A673 (cell line): ENCODE measurements around the gene ADAM10. TPM values are rescaled to one million over a fixed set of nuclear protein-coding genes. Genes with fewer than 3 reads are reported as not detected.

Source experiments
- BruUV-seq: library from RNA; stranded (reverse); fragments of 400-500 nt; replicated peaks from 2 replicates; lab custom pipeline; 2021; lab: Mats Ljungman, UMichigan
- CTCF ChIA-PET: fragments of 300-600 bp; sonication (Branson Sonifier 250); formaldehyde crosslinking; loops from one replicate; lab custom pipeline; 2022; ENCODE audit warnings: antibody characterized with exemption; lab: Charles Lee
- POLR2A ChIA-PET: fragments of 300-600 bp; sonication (Branson Sonifier 250); formaldehyde crosslinking; loops from one replicate; lab custom pipeline; 2022; ENCODE audit warnings: antibody characterized with exemption; ENCODE audit not compliant: low non-redundant PET; lab: Charles Lee
- DNase-seq: peaks from one replicate; pipeline ENCODE4 v3.0.0-alpha.2; 2015; ENCODE audit warnings: low spot score
- H3K27ac ChIP-seq: fragments of 200-600 bp; sonication (generic); 2 replicates; pipeline ENCODE4 v1.5.1; 2016; ENCODE audit warnings: mixed run types, low read depth, mild to moderate bottlenecking, mixed read lengths, antibody characterized with exemption, low read length; ENCODE audit not compliant: poor library complexity, severe bottlenecking
- H3K27me3 ChIP-seq: fragments of 200-600 bp; sonication (generic); replicated peaks from 2 replicates; pipeline ENCODE4 v1.6.1; 2017; ENCODE audit warnings: mixed run types, low read depth, mild to moderate bottlenecking, mixed read lengths, antibody characterized with exemption, low read length; ENCODE audit not compliant: insufficient read depth, poor library complexity
- H3K36me3 ChIP-seq: fragments of 200-600 bp; sonication (generic); 2 replicates; pipeline ENCODE4 v1.6.1; 2016; ENCODE audit warnings: mixed run types, mild to moderate bottlenecking, mixed read lengths, antibody characterized with exemption, low read length; ENCODE audit not compliant: insufficient read depth, poor library complexity, severe bottlenecking
- H3K4me1 ChIP-seq: fragments of 200-600 bp; sonication (generic); 2 replicates; pipeline ENCODE4 v1.6.1; 2017; ENCODE audit warnings: mixed run types, mild to moderate bottlenecking, mixed read lengths, antibody characterized with exemption, low read length; ENCODE audit not compliant: insufficient read depth, poor library complexity, severe bottlenecking
- H3K4me3 ChIP-seq: fragments of 200-600 bp; sonication (generic); 2 replicates; pipeline ENCODE4 v1.5.1; 2016; ENCODE audit warnings: low read depth, mixed run types, mild to moderate bottlenecking, mixed read lengths, low read length; ENCODE audit not compliant: poor library complexity, severe bottlenecking
- H3K9me3 ChIP-seq: fragments of 200-600 bp; sonication (generic); 2 replicates; pipeline ENCODE4 v1.6.1; 2016; ENCODE audit warnings: mixed run types, low read depth, mild to moderate bottlenecking, mixed read lengths, antibody characterized with exemption, low read length; ENCODE audit not compliant: poor library complexity, severe bottlenecking
- EZH2 ChIP-seq: fragments of 200-600 bp; sonication (generic); IDR thresholded peaks from 2 replicates; pipeline ENCODE4 v1.6.1; 2017; ENCODE audit warnings: borderline replicate concordance, low read depth, mild to moderate bottlenecking, mixed read lengths, antibody characterized with exemption, low read length; ENCODE audit not compliant: poor library complexity, severe bottlenecking
- intact Hi-C: fragments of 100-400 bp; cut with micrococcal nuclease; formaldehyde crosslinking; loops from one replicate; pipeline ENCODE4 v1.10.0; 2022; ENCODE audit not compliant: unreplicated experiment
- total RNA-seq: library from RNA; stranded (reverse); gene quantifications from 2 replicates; pipeline ENCODE4 v1.2.3, GENCODE V29; 2021
- TF ChIP-seq, protein P1 (sequence below): fragments of 300-800, 200-600 bp; sonication (generic); conservative IDR thresholded peaks from 2 replicates; pipeline ENCODE4 v1.5.1; 2017; ENCODE audit warnings: low read depth, mild to moderate bottlenecking, antibody characterized with exemption, low read length, moderate library complexity, mixed read lengths

ADAM10 gene
- total RNA-seq, 1 experiment from 2014 or later: 130 TPM

DNA sequence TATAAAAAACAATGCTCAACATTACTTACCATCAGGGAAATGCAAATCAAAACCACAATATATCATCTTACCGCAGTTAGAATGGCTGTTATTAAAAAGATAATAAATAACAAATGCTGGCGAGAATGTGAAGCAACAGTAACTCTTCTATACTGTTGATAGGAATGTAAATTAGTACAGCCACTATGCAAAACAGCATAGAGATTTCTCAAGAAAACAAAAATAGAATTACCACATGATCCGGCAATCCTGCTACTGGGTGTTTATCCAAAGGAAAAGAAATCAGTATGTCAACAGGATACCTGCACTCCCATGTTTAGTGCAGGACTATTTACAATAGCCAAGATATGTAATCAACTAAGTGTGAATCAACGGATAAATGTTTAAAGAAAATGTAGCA is 48.1 kb downstream of the ADAM10 start:
- no TSS peak for BruUV-seq
- no peaks in the 10 kb centered on the region for H3K27me3 ChIP-seq
- peaks cover 8% of the 10 kb centered on the region for H3K4me1 ChIP-seq
- DNase-seq: no peak
- H3K4me3 ChIP-seq: no peak overlapping the region
- ChIA-PET POLR2A (no interaction called here), CTCF (no interaction called here)
- peaks cover 22% of the 10 kb centered on the region for H3K9me3 ChIP-seq
- peaks cover 10% of the 10 kb centered on the region for H3K36me3 ChIP-seq
- TF ChIP-seq EZH2: no peak
- TF ChIP-seq, protein P1, sequence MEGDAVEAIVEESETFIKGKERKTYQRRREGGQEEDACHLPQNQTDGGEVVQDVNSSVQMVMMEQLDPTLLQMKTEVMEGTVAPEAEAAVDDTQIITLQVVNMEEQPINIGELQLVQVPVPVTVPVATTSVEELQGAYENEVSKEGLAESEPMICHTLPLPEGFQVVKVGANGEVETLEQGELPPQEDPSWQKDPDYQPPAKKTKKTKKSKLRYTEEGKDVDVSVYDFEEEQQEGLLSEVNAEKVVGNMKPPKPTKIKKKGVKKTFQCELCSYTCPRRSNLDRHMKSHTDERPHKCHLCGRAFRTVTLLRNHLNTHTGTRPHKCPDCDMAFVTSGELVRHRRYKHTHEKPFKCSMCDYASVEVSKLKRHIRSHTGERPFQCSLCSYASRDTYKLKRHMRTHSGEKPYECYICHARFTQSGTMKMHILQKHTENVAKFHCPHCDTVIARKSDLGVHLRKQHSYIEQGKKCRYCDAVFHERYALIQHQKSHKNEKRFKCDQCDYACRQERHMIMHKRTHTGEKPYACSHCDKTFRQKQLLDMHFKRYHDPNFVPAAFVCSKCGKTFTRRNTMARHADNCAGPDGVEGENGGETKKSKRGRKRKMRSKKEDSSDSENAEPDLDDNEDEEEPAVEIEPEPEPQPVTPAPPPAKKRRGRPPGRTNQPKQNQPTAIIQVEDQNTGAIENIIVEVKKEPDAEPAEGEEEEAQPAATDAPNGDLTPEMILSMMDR: no peak
- intact Hi-C loops: no loop called here
- H3K27ac ChIP-seq: no peak overlapping the region

DNA sequence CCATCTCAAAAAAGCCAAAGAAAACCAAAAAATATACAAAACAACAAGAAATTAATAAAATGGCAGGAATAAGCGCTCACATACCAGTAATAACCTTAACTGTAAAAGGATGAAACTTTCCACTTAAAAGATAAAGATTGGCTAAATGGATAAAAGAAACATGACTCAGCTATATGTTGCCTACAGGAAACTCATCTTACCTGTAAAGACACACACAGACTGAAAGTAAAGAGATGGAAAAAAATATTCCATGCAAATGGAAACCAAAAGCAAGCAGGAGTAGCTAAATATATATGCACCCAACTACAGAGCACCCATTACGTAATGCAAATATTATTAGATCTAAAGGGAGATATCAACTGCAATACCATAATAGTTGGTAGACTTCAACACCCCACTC is 49.7 kb downstream of the ADAM10 start:
- intact Hi-C loops: no loop called here
- Histone ChIP-seq H3K36me3 (peaks cover 10% of the 10 kb centered on the region), H3K9me3 (peaks cover 22% of the 10 kb centered on the region), H3K27me3 (no peaks in the 10 kb centered on the region), H3K27ac (no peak overlapping the region), H3K4me1 (peaks cover 7% of the 10 kb centered on the region), H3K4me3 (no peak overlapping the region)
- POLR2A ChIA-PET: interaction anchor here (0.6 kb wide), 1 partner anchor 1245 kb away, joined by 3 read pairs; no protein-coding TSS in a partner anchor
- no peak for DNase-seq
- CTCF ChIA-PET: no interaction called here
- BruUV-seq: no TSS peak
- no peak for TF ChIP-seq EZH2

DNA sequence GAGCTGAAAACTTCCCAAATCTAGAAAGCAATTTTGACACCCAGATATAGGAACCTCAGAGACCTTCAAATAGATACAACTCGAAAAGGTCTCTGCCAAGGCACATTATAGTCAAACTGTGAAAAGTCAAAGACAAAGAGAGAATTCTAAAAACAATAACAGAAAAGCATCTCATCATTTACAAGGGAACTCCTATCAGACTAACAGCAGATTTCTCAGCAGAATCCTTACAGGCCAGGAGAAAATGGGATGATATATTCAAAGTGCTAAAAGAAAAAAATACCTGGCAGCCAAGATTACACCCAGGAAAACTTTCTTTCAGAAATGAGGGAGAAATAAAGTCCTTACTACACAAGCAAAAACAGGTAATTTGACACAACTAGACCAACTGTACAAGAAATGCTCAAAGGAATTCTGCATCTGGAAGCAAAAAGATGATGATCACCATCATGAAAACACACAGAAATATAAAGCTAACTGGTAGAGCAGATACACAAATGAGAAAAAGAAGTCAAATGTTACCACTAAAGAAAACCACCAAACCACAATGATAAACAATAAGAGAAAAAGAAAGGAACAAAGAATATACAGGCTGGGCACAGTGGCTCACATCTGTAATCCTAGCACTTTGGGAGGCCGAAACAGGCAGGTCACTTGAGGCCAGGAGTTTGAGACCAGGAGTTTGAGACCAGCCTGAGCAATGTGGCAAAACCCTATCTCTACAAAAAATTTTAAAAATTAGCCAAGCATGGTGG is 50.4 kb downstream of the ADAM10 start:
- H3K4me3 ChIP-seq: no peak overlapping the region
- no peak for TF ChIP-seq EZH2
- TF ChIP-seq, protein P1: no peak
- POLR2A ChIA-PET: interaction anchor here (0.6 kb wide), 1 partner anchor 1245 kb away, joined by 3 read pairs; no protein-coding TSS in a partner anchor
- H3K27ac ChIP-seq: no peak overlapping the region
- H3K4me1 ChIP-seq: no peaks in the 10 kb centered on the region
- no peaks in the 10 kb centered on the region for H3K27me3 ChIP-seq
- no TSS peak for BruUV-seq
- CTCF ChIA-PET: no interaction called here
- no peak for DNase-seq
- peaks cover 10% of the 10 kb centered on the region for H3K36me3 ChIP-seq
- intact Hi-C loops: no loop called here
- H3K9me3 ChIP-seq: peaks cover 22% of the 10 kb centered on the region
